MV-4-11 (cell line): ENCODE data around the gene GRAMD1B.
A peak's percentile ranks its signal among the peaks of the same experiment; 100 is the strongest.

Experiments used
- DNase-seq: peaks from one replicate; lab custom pipeline; 2025; lab: John Stamatoyannopoulos, UW

The GRAMD1B gene

DNA sequence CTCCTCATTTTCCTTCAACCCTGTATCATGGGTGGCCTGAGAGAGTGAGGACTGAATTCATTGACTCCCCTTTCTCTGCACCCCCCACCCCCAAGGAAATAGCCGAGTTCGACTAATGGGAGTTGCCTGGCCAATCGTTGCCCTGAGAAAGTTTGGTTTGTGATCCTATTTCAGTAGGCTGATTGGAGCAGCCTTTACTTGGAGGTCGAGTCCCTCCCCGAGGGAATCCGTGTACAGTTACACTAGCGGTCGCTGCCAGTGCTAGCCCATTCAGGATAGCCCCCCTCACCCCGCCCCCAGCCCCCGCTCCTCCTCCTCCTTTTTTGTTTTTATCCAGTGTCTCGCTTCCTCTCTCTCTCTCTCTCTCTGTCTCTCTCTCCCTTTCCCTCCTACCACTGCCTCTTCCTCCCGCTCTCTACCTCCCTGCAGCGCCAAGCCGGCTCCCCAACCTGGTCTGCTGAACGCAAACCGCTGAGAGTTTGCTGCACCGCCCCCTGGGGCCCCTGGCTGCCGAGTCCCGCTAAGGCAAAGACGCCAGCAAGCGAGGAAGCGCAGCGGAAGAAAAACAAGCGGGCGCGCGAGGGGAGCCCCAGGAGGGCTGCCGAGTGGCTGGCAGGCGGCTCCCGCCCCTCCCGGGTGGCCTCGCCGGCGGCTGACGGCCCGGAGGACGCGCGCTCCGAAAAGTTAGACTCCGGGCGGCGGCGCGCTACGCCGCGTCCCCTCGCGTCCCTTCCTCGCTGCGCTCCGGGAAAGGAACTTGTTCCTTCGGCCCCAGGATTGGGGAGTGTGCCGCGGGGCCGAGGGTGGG is at the start of gene GRAMD1B:
Gene GRAMD1B, plus strand, starts transcription at position 357 of the 808 bp plus-strand sequence. CDS start 524 bp downstream, outside the sequence.
- peak; percentile 53 for DNase-seq

DNA sequence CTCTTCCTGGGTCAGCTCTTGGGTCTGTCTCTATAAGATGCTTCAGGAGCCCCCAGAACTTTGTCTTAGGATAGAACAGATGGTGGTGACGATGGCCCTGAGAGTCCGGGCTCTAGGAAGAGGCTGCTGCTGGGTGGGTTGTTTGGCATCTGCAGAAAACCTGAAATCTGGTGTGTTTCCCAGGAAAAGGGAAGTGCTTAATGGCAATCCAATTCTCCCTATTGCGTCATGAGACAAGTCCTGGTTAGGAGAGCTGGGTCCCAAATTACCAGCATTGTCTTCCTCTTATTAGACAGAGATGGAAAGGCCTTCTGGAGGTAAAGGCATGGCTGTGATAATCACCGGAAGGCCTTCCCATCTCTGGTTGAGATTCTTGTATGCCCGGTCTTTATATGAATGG is 48.9 kb upstream of the GRAMD1B start:
- peak; percentile 30 for DNase-seq

GRCh38 chr11:123381817-123382554 is 48.1 kb upstream of the GRAMD1B start:
- DNase-seq: no peak

DNA sequence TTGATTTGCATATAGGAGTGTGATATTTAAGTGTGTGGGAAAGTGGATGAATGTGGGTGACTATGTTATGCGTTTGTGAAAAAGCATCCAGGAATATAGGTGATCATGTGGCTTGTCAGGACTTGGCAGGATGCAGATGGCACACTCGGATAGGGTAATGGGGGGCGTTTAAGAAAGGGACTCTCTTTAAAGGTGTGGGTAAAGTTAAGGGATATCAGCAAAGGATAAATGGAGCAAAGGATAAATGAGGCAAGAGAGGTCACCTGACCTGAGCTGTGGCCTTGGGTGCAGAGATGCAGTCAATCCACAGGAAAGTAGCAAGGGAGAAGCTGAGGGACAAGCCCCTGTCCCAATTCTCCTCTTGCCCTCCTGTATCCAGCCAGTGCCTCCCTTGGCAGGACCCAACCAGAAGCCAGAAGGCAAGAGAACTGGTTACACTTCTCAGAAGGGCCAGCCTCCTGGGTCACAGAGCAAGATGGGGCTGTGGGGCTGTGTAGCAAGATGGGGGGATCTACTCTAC is 47.5 kb upstream of the GRAMD1B start:
- DNase-seq: no peak

- DNase-seq: no peak
Measured at GRCh38 chr11:123384116-123384515, 46.0 kb upstream of the GRAMD1B start.

DNA sequence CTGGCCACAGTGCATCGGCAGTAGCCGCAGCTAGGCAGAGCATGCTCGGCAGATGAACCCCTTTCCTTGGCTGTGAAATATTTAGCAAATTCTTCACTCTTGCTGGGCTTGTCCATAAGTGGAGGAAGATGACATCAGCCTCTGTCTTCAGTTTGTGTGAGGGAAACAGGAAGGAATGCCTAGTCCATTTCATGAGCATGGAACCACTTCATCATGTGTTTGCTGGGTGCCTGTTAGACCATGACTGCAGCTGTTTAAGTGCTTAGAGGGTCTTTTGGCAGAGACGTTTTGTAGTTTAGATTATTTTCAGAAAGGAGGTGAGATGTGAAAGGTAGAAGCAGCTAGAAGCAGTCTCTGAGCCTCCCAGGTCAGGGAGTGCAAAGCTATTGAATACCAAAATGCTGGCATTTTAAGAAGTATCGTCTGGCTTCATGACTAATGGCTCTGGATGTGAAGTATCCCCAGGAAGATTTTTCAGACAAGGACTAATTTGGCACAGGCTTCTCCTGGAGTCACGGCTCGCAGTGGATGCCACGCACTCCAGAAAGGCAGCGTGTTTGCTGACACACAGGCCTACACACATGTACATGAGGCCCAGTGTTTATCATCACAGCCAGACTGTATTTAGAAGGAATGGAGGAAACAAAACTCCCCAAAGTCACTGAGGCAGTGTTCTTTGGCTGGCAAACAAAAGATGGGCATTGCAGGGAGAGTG is 43.1 kb upstream of the GRAMD1B start:
- DNase-seq: no peak

DNA sequence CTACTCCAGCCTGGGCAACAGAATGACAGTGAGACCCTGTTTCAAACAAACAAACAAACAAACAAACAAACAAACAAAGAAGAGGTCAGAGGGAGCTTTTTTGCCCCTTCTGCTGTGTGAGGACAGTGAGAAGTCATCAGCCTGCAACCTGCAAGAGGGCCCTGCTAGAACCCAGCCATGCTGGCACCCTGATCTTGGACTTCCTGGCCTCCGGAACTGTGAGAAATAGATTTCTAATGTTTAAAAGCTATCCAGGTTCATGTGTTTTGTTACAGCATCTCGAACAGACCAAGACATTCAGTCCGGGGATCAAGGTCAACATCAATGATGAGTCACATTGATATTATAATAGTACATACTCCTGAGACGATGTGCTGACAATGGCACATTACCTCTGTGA is 41.4 kb upstream of the GRAMD1B start:
- DNase-seq: no peak

GRCh38 chr11:123390146-123390545 is 39.9 kb upstream of the GRAMD1B start:
- no peak for DNase-seq

- DNase-seq: no peak
Measured at GRCh38 chr11:123391646-123392348, 38.3 kb upstream of the GRAMD1B start.

GRCh38 chr11:123392431-123392830 is 37.6 kb upstream of the GRAMD1B start:
- DNase-seq: no peak

GRCh38 chr11:123392844-123393243 is 37.2 kb upstream of the GRAMD1B start:
- DNase-seq: peak; percentile 23

- no peak for DNase-seq
Measured at GRCh38 chr11:123393312-123393927, 36.6 kb upstream of the GRAMD1B start.

DNA sequence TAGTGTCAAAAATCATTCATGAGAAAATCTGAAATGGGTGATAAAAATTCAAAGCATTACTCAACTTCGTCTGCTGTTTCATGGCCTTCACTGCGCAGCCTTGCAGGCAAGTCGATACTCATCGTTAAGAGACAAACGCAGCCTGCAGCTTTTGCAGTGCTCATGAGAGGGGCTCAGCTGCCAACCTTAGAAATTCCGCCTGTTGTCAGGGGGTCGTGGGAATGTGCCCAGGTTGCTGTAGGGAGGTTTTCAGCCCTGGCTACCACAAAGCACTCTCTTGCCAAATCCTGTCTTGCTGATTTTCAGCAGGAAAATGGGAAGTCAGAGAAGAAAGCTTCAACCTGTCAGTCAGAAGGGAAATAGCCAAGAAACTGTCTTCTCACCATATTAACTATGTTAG is 25.4 kb upstream of the GRAMD1B start:
- peak; percentile 48 for DNase-seq

GRCh38 chr11:123405123-123405592 is 24.9 kb upstream of the GRAMD1B start:
- DNase-seq: peak; percentile 48

DNA sequence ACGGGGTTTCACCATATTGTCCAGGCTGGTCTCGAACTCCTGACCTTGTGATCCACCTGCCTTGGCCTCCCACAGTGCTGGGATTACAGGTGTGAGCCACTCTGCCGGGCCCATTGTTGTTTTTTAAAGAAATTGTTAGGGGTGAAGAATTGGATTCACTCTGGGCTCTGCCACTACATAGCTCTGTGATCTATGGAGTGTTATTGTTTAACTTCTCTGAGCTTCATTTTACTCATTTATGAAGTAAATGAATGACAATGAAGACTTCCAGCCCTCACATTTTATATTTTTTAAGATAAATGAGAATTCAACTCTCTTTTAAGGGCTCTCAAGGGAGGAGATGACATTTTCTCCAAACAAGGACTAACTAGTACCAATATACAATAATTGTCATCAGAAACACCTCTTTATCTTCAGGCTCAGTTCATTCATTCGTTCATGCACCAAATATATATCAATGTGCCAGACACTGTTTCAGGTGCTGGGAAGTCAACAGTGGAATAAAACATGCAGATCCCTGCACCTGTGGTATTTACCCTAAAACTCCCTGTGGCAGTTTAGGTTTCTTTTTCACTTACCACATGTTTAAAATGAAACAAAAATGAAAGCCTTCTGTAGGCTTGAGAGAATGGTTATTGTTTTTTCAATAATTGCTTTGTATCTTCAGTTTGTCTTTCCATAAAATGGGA is 23.5 kb upstream of the GRAMD1B start:
- no peak for DNase-seq

DNA sequence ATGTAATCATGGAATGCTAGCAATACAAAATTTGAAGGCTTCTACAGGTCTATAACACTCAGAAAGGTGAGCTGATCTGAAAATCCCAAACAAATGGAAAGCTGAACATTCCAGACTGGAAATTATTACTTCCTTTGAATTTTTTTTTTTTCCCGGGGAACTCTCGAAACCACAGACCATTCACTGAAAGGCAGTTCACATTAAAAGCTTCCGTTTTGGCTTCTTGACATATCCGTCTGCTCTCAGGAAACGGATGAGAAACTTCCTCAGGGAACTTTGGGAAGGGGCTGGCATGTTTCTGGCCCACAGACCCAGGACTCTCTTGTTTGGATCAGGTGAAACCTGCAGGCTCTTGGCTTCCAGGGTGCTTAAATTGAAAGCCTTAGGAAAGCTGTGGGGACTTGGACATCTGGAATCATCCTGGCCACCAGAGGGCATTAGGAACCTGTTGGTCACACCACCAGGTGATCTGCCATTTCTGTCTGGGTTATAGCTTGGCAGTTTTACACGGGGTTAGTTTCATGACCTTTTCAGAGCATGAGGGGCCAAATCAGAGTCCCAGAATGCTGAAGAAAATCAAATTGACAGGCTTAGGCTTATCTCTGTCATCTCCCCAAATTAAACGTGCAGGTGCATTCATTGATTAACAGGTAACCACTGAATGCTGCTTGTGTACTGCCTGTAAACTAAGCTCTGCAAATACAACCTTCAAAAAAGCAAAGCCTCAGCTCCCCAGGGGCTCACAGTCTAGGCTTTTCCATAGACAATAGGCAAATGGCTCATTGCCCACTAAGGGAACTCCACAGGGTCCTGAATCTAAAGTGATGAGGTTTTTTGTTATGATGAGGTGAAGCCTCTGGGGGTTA is 22.7 kb upstream of the GRAMD1B start:
- DNase-seq: peak; percentile 51

GRCh38 chr11:123407996-123408597 is 22.0 kb upstream of the GRAMD1B start:
- DNase-seq: no peak

DNA sequence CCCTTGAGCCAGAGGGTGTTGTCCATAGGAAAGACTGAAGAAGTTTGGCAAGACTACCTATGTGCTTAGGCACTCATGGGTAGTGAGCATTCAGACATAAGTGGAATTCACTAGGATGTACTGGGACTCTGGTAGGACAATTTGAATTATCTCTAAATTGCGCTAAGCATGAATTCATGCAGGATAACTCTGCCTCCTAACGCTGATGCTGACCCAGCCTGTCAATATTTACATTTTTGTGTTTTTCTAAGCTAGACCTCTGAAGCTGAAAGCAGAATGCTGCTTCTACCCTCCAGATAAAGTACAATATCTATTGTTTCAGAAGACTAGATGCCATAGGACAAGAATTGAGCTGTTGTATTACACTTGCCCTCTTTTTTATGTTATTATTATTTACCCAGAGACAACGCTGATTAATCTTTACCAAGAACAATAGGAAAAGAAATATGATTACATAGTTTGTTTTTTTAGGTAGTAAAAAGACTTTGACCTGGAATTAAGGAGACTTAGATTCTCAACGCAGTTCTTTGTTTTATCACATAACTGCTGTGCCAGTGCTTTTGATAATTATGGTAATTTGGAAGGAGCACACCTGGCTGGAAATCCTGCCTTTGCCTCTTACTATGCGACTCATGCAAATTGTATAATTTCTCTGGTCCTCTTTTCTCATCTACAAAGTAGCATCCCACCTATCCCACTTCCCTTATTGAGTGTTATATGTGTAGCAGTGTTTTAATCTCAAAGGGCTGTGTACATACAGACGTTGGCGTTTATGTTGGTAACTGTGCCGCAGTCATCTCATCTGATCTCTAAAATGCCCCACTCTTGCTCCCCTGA is 21.2 kb upstream of the GRAMD1B start:
- no peak for DNase-seq
